Peyer's patch (tissue), 4 donors: ENCODE results near the gene SNRPF.

Source experiments
- CTCF ChIP-seq, 6 experiments: fragments of 450-650 bp in 4 of 6; fragments of 200-600 bp in 2 of 6; sonication (generic) in 1 of 6; IDR thresholded peaks; one replicate each; pipeline ENCODE4 v1.5.1; 2017 to 2019; ENCODE audit warnings: antibody characterized with exemption in 6 of 6, mild to moderate bottlenecking in 3 of 6, moderate library complexity in 1 of 6
- POLR2A ChIP-seq, 2 donors: fragments of 450-650 bp; IDR thresholded peaks; one replicate each; pipeline ENCODE4 v1.5.1; 2017; ENCODE audit warnings: antibody characterized with exemption in 2 of 2, mild to moderate bottlenecking in 2 of 2, moderate library complexity in 2 of 2

DNA sequence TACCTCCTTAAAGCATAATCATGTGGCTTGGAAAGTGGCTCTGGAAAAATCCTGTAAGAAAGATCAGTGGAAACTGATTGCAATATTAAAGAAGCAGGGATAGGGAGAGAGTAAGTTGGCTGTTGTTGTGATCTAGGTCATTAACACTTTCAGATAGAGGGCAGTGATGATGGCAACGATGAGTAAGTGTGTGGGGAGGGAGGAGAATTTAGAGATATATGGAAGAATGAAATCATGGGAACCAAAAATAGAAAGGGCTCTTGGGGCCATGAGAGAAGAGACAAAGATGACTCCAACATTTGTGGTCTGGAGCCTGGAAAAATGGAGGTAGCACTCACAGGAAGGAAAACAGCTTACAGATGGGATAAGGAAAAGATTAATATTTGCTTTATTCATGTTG, 23.3 kb downstream of the SNRPF start:
- no peak for TF ChIP-seq CTCF (IDR thresholded peaks at IDR 0.05)
- no peak for TF ChIP-seq POLR2A (IDR thresholded peaks at IDR 0.05)
